SU-DHL-6 (cell line): ENCODE measurements around the gene TLR6.

Experiments
- CTCF ChIP-seq: fragments of 200-600 bp; sonication (generic); IDR thresholded peaks from one replicate; pipeline ENCODE4 v1.5.1; 2017; ENCODE audit warnings: antibody characterized with exemption, mild to moderate bottlenecking, low read length, moderate library complexity; ENCODE audit not compliant: insufficient read depth, poor library complexity, severe bottlenecking
- EZH2phosphoT487 ChIP-seq: fragments of 200-600 bp; sonication (generic), shearing (Covaris generic); conservative IDR thresholded peaks from 2 replicates; pipeline ENCODE4 v1.6.1; 2018; ENCODE audit warnings: mild to moderate bottlenecking, antibody characterized with exemption, low read length, moderate library complexity, mixed read lengths

DNA sequence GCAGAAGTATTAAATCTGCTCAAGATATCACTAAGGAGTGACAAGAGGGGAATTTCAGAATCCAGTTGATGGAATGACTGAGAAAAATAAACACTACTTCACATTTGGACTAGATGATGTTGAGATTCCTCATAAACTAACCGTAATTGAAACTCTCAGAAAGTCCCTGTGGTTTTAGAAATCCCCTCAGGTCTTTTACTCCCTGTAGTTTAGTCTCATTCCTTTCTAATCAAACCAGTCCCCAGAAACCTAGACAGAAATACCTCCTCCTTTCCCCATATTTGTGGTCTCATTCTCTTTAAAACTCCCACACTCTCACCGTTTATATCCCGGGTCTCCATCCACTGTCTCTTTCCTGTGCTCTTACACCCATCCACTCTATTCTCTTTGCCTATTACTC lies 37.0 kb downstream of the TLR6 start:
- no peak for TF ChIP-seq CTCF
- TF ChIP-seq EZH2phosphoT487: no peak
